ENCODE results near the gene LZTS2.

GRCh38 chr10:101021692-101022251 lies 22.2 kb downstream of the LZTS2 start:
- TF ChIP-seq, protein P1, sequence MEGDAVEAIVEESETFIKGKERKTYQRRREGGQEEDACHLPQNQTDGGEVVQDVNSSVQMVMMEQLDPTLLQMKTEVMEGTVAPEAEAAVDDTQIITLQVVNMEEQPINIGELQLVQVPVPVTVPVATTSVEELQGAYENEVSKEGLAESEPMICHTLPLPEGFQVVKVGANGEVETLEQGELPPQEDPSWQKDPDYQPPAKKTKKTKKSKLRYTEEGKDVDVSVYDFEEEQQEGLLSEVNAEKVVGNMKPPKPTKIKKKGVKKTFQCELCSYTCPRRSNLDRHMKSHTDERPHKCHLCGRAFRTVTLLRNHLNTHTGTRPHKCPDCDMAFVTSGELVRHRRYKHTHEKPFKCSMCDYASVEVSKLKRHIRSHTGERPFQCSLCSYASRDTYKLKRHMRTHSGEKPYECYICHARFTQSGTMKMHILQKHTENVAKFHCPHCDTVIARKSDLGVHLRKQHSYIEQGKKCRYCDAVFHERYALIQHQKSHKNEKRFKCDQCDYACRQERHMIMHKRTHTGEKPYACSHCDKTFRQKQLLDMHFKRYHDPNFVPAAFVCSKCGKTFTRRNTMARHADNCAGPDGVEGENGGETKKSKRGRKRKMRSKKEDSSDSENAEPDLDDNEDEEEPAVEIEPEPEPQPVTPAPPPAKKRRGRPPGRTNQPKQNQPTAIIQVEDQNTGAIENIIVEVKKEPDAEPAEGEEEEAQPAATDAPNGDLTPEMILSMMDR (conservative IDR thresholded peaks at IDR 0.05; ENCODE audit: low read depth, low read length), result no peak
- no peak for TF ChIP-seq MXI1 (IDR thresholded peaks at IDR 0.05; ENCODE audit: borderline replicate concordance, low read depth, low read length)
- TF ChIP-seq SMC3 (IDR thresholded peaks at IDR 0.05; ENCODE audit: low read depth, low read length), result no peak
- TF ChIP-seq CEBPB (IDR thresholded peaks at IDR 0.05; ENCODE audit: low read depth, low read length), result no peak
- no peak for TF ChIP-seq MAFK (IDR thresholded peaks at IDR 0.05; ENCODE audit: low read depth, low read length)
- no peak for TF ChIP-seq POLR2A (IDR thresholded peaks at IDR 0.05; ENCODE audit: low read depth, low read length)
- TF ChIP-seq ELK1 (IDR thresholded peaks at IDR 0.05; ENCODE audit: borderline replicate concordance, low read depth, low read length), result no peak
- TF ChIP-seq USF2 (IDR thresholded peaks at IDR 0.05; ENCODE audit: low read depth, low read length), result no peak
- TF ChIP-seq BHLHE40 (IDR thresholded peaks at IDR 0.05; ENCODE audit: low read depth, low read length), result no peak
- no peak for TF ChIP-seq RCOR1 (IDR thresholded peaks at IDR 0.05; ENCODE audit: insufficient replicate concordance, low read length)
- TF ChIP-seq RAD21 (IDR thresholded peaks at IDR 0.05; ENCODE audit: low read length), result no peak
- no peak for TF ChIP-seq NFE2L2 (IDR thresholded peaks at IDR 0.05; ENCODE audit: low read depth, low read length)
- no peak for TF ChIP-seq MAZ (IDR thresholded peaks at IDR 0.05; ENCODE audit: borderline replicate concordance, low read depth, low read length)

Measured in IMR-90 (cell line).